K562 (cell line): Measurements from ENCODE around the gene UQCRFS1. TPM values are rescaled to one million over a fixed set of nuclear protein-coding genes. Genes with fewer than 3 reads are reported as not detected.
A peak's percentile ranks its signal among the peaks of the same experiment; 100 is the strongest.

Experiments
- C11orf30 ChIP-seq: fragments of 450-650 bp; IDR thresholded peaks from 2 replicates; pipeline ENCODE4 v1.6.1; 2016; ENCODE audit warnings: low read depth, mild to moderate bottlenecking
- CBX1 ChIP-seq: sonication (generic); IDR thresholded peaks from 2 replicates; pipeline ENCODE4 v1.6.1; 2016; ENCODE audit warnings: antibody characterized with exemption, low read depth, mild to moderate bottlenecking
- E2F8 ChIP-seq: fragments of 450-650 bp; IDR thresholded peaks from 2 replicates; pipeline ENCODE4 v1.7.1; 2018; ENCODE audit warnings: mild to moderate bottlenecking, low read depth; ENCODE audit not compliant: partially characterized antibody
- EP400 ChIP-seq: fragments of 450-650 bp; IDR thresholded peaks from 2 replicates; pipeline ENCODE4 v1.6.1; 2017; ENCODE audit warnings: antibody characterized with exemption, mild to moderate bottlenecking, moderate library complexity
- GTF2E2 ChIP-seq: fragments of 200-800 bp; sonication (Bioruptor generic); IDR thresholded peaks from 2 replicates; pipeline ENCODE4 v1.6.1; 2016; ENCODE audit warnings: missing genetic modification characterization, missing compliant biosample characterization
- HIVEP1 ChIP-seq: fragments of 250-450 bp; sonication (Bioruptor Pico); IDR thresholded peaks from 2 replicates; pipeline ENCODE4 v1.4.0; 2020; ENCODE audit warnings: mild to moderate bottlenecking
- HLTF ChIP-seq: fragments of 450-650 bp; IDR thresholded peaks from 2 replicates; pipeline ENCODE4 v1.6.1; 2016
- JUND ChIP-seq, 2 experiments: IDR thresholded peaks; 2 replicates in 1 of 2; 3 replicates in 1 of 2; pipeline ENCODE4 v1.6.1; 2011; ENCODE audit warnings: borderline replicate concordance in 2 of 2, low read depth in 2 of 2, low read length in 2 of 2, improper control_type of control experiment in 1 of 2, missing biosample characterization in 1 of 2, missing genetic modification characterization in 1 of 2, missing genetic modification reagents in 1 of 2
- MAX ChIP-seq: sonication (generic); formaldehyde crosslinking; IDR thresholded peaks from 2 replicates; pipeline ENCODE4 v1.9.0; 2022; ENCODE audit warnings: mild to moderate bottlenecking, missing genetic modification reagents
- PHF8 ChIP-seq: fragments of 200-600 bp; sonication (generic); IDR thresholded peaks from 2 replicates; pipeline ENCODE4 v1.6.1; 2012; ENCODE audit warnings: mixed run types, mild to moderate bottlenecking, inconsistent platforms, low read length, moderate library complexity, borderline replicate concordance
- POLR2AphosphoS5 ChIP-seq: IDR thresholded peaks from 2 replicates; pipeline ENCODE4 v1.6.1; 2011; ENCODE audit warnings: mild to moderate bottlenecking, low read depth, low read length, moderate library complexity; ENCODE audit not compliant: control insufficient read depth, insufficient read depth
- POLR2H ChIP-seq: IDR thresholded peaks from 2 replicates; pipeline ENCODE4 v1.6.1; 2016; ENCODE audit warnings: missing genetic modification characterization, low read depth, mild to moderate bottlenecking, control low read depth, missing compliant biosample characterization, moderate library complexity
- SIN3B ChIP-seq: fragments of 450-650 bp; IDR thresholded peaks from 2 replicates; pipeline ENCODE4 v1.6.1; 2017; ENCODE audit warnings: low read depth, mild to moderate bottlenecking, moderate library complexity
- SMAD2 ChIP-seq: fragments of 150-350 bp; IDR thresholded peaks from 2 replicates; pipeline ENCODE4 v1.6.1; 2014; ENCODE audit warnings: low read depth, mild to moderate bottlenecking, low read length
- SRSF7 ChIP-seq: fragments of 200-400 bp; formaldehyde crosslinking; optimal IDR thresholded peaks from 2 replicates; pipeline ENCODE3; 2017; ENCODE audit warnings: mild to moderate bottlenecking, low read depth, low read length
- TBL1XR1 ChIP-seq, 2 experiments: IDR thresholded peaks; 2 replicates each; pipeline ENCODE4 v1.6.1; 2012; ENCODE audit warnings: improper control_type of control experiment in 2 of 2, low read length in 2 of 2, mild to moderate bottlenecking in 1 of 2
- TBP ChIP-seq: optimal IDR thresholded peaks from 2 replicates; pipeline ENCODE3; 2011; ENCODE audit warnings: low read depth, low read length, improper control_type of control experiment
- YY1 ChIP-seq, 3 experiments: IDR thresholded peaks; 2 replicates each; pipeline ENCODE4 v1.6.1; 2011; ENCODE audit warnings: low read length in 2 of 3, mild to moderate bottlenecking in 2 of 3, moderate library complexity in 2 of 3, borderline replicate concordance in 1 of 3, control low read depth in 1 of 3, low read depth in 1 of 3; ENCODE audit not compliant: insufficient read depth in 3 of 3, insufficient replicate concordance in 2 of 3, control insufficient read depth in 1 of 3, insufficient read length in 1 of 3; ENCODE audit errors: extremely low read depth in 1 of 3
- ZNF121 ChIP-seq: sonication (generic); formaldehyde crosslinking; conservative IDR thresholded peaks from 2 replicates; pipeline ENCODE4 v1.8.0; 2022; ENCODE audit warnings: missing genetic modification reagents
- ZNF165 ChIP-seq: fragments of 250-450 bp; sonication (Bioruptor Pico); IDR thresholded peaks from 2 replicates; pipeline ENCODE4 v1.4.0; 2020; ENCODE audit warnings: borderline replicate concordance
- ZNF586 ChIP-seq: fragments of 450-650 bp; formaldehyde crosslinking; conservative IDR thresholded peaks from 2 replicates; pipeline ENCODE4 v1.4.0; 2020; ENCODE audit warnings: mild to moderate bottlenecking, moderate library complexity
- polyA plus RNA-seq, 8 experiments: library from polyadenylated mRNA; depleted of rRNA in 4 of 8; stranded (reverse) in 5 of 8; unstranded in 3 of 8; fragments of >200 nt; fragmentation: Nextera tagmentation in 2 of 8; fragmentation: Illumina TruSeq in 1 of 8; extraction: Ambion mirVana in 2 of 8; extraction: Trizol in 1 of 8; gene quantifications; 2 replicates each; pipeline versions ENCODE4 v1.2.1 to v1.2.3, GENCODE V29; 2011 to 2014; ENCODE audit warnings: inconsistent platforms in 1 of 8, missing spikeins in 1 of 8
- total RNA-seq, 7 experiments: library from RNA; depleted of rRNA in 6 of 7; stranded (reverse); fragments of >200 nt in 6 of 7; fragmentation: Illumina TruSeq in 2 of 7; extraction: Trizol in 2 of 7; gene quantifications; 2 replicates each; pipeline versions ENCODE4 v1.2.1 to v1.2.3, GENCODE V29; 2011 to 2021; ENCODE audit warnings: low replicate concordance in 1 of 7
- TF ChIP-seq, protein P1 (sequence below): fragments of 250-450 bp; sonication (Bioruptor Pico); IDR thresholded peaks from 2 replicates; pipeline ENCODE4 v1.4.0; 2020; ENCODE audit warnings: mild to moderate bottlenecking

UQCRFS1 gene
- total and polyA plus RNA-seq, 9 of the 15 experiments (the other 6 are each of a cell fraction or from before 2014, with no cell fraction given), result 10.8 to 110 (median 64.7) TPM

DNA sequence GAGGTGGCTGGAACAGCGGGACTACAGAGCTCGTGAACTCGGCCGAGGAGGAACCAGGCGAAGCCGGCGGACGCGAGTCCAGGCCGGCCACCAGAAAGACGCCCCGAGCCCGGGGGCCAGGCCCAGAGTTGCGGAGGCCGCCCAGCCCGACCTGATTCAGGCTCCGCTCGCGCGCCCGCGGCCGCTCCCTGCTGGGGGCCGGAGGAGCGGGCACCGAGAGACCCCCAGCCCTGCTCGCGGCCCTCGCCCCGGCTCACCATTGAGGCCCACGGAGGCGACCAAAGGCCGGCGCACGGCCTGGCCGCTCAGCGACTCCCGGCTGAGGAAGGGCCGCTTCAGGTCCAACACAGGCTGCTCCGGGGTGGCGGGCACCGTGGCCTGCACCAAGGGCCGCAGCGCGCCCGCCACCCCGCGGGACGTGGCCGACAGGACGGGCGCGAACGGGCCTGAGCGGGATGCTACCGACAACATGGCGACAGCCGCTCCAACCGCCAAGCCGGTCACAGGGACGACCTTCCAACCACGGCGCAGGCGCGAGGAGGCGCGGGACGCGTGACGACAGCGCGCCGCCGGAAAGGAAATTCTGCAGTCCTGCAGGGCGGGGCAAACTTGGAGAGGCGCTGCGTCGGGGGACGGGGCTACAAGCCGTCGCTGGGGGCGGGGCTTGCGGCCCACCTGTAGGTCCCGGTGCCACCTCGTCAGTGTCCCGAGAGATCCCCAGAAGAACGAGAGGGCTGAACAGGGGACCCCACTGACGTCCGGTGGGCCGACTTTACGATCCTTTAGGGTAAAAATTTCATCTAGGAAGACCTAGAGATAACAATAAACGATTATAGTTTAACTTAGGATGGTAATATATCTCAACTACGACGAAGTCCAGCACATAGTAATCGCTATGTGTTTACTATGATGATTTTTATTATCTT, at the start of gene UQCRFS1 (continued):
- TF ChIP-seq C11orf30, result peak; percentile 70
- no peak for TF ChIP-seq ZNF586 (CRISPR knock-in tag)
- peak in 1 of 2 experiments; percentile 52; a peak in 1 of 4 replicates for TF ChIP-seq TBL1XR1 (IDR thresholded peaks at IDR 0.05; ENCODE audit: low read length in 2 of 2)
- 0 out of 2 replicates have a peak, but pooled peaks have one; percentile 28 for TF ChIP-seq CBX1
- no peak for TF ChIP-seq JUND (IDR thresholded peaks at IDR 0.05; ENCODE audit: borderline replicate concordance, low read depth, low read length)
- peak; percentile 25; the same call in 1 of the 3 replicates for TF ChIP-seq JUND (tag; IDR thresholded peaks at IDR 0.05; ENCODE audit: borderline replicate concordance, low read depth, low read length)
- no peak for TF ChIP-seq HIVEP1 (CRISPR knock-in tag)
- peak; percentile 80; the same call in 1 of the 2 replicates for TF ChIP-seq EP400
- no peak for TF ChIP-seq SMAD2
- peak; percentile 69 for TF ChIP-seq SIN3B
- no peak for TF ChIP-seq SRSF7
- peak; percentile 65 for TF ChIP-seq TBP
- no peak for TF ChIP-seq E2F8
- no peak for TF ChIP-seq HLTF
- peak; percentile 72 for TF ChIP-seq POLR2H (tag)
- TF ChIP-seq POLR2AphosphoS5, result peak; percentile 33; the same call in 1 of the 2 replicates
- TF ChIP-seq, protein P1, sequence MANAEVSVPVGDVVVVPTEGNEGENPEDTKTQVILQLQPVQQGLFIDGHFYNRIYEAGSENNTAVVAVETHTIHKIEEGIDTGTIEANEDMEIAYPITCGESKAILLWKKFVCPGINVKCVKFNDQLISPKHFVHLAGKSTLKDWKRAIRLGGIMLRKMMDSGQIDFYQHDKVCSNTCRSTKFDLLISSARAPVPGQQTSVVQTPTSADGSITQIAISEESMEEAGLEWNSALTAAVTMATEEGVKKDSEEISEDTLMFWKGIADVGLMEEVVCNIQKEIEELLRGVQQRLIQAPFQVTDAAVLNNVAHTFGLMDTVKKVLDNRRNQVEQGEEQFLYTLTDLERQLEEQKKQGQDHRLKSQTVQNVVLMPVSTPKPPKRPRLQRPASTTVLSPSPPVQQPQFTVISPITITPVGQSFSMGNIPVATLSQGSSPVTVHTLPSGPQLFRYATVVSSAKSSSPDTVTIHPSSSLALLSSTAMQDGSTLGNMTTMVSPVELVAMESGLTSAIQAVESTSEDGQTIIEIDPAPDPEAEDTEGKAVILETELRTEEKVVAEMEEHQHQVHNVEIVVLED (CRISPR knock-in tag), result peak; percentile 90
- peak; percentile 83; the same call in 1 of the 2 replicates for TF ChIP-seq PHF8
- no peak for TF ChIP-seq ZNF165 (CRISPR knock-in tag)
- peak; percentile 52 to 86 (median 83) for TF ChIP-seq YY1 (IDR thresholded peaks at IDR 0.05; ENCODE audit: borderline replicate concordance in 1 of 3, control insufficient read depth in 1 of 3, extremely low read depth in 1 of 3, insufficient read depth in 3 of 3, insufficient read length in 1 of 3, insufficient replicate concordance in 2 of 3, low read depth in 1 of 3, low read length in 2 of 3)
- peak; percentile 64 for TF ChIP-seq MAX (CRISPR knock-in tag)
- no peak for TF ChIP-seq ZNF121 (CRISPR knock-in tag)
- TF ChIP-seq GTF2E2, result peak; percentile 65; the same call in 1 of the 2 replicates
